ENCODE measurements around the gene PCOLCE2. TPM values are rescaled to one million over a fixed set of nuclear protein-coding genes. Genes with fewer than 3 reads are reported as not detected.

The PCOLCE2 gene
- total and polyA plus RNA-seq, 2 donors (not counting 1 experiment from before 2014, with no cell fraction given), result 4.8 to 26.3 TPM

GRCh38 chr3:142912402-142913172 lies 23.7 kb upstream of the PCOLCE2 start:
- H3K9me3 ChIP-seq (ENCODE audit: control insufficient read depth, insufficient read depth, low read depth, low read length), result no peaks in the 10 kb centered on the region
- H3K27ac ChIP-seq (ENCODE audit: insufficient read depth, low read length), result no peak overlapping the region
- no peaks in the 10 kb centered on the region for H3K79me2 ChIP-seq (ENCODE audit: control insufficient read depth, insufficient read depth, low read length)
- H3K4me3 ChIP-seq (replicated peaks in 1 of 4; ENCODE audit: control extremely low read depth in 1 of 4, insufficient read depth in 1 of 4, low read depth in 3 of 4, low read length in 4 of 4), result no peak overlapping the region
- no peaks in the 10 kb centered on the region for H3K27me3 ChIP-seq (ENCODE audit: control insufficient read depth, insufficient read depth, low read length)
- H2AFZ ChIP-seq (ENCODE audit: low read length), result no peak overlapping the region
- TF ChIP-seq EZH2 (IDR thresholded peaks at IDR 0.05; ENCODE audit: low read length, missing control alignments) (no peak), CTCF (conservative IDR thresholded peaks at IDR 0.05 in 1 of 2, IDR thresholded peaks at IDR 0.05 in 1 of 2; ENCODE audit: low read depth in 1 of 2, low read length in 2 of 2) (no peak)
- H4K20me1 ChIP-seq (ENCODE audit: control insufficient read depth, extremely low read depth, insufficient read depth, low read length), result no peaks in the 10 kb centered on the region
- DNase-seq (ENCODE audit: low read depth in 2 of 2), result peak; percentile 18 to 30
- no peaks in the 10 kb centered on the region for H3K36me3 ChIP-seq (ENCODE audit: control insufficient read depth, insufficient read depth, low read length)
- H3K4me1 ChIP-seq (ENCODE audit: control insufficient read depth, extremely low read depth, insufficient read depth, low read length), result no peaks in the 10 kb centered on the region
- no peak overlapping the region for H3K9ac ChIP-seq (ENCODE audit: insufficient read depth, low read length)
- H3K4me2 ChIP-seq (ENCODE audit: extremely low read depth, insufficient read depth, low read length), result no peak overlapping the region

- no peak overlapping the region for H3K4me2 ChIP-seq (ENCODE audit: extremely low read depth, insufficient read depth, low read length)
- H3K9me3 ChIP-seq (ENCODE audit: control insufficient read depth, insufficient read depth, low read depth, low read length), result no peaks in the 10 kb centered on the region
- no peaks in the 10 kb centered on the region for H3K4me1 ChIP-seq (ENCODE audit: control insufficient read depth, extremely low read depth, insufficient read depth, low read length)
- H2AFZ ChIP-seq (ENCODE audit: low read length), result no peak overlapping the region
- H3K27me3 ChIP-seq (ENCODE audit: control insufficient read depth, insufficient read depth, low read length), result no peaks in the 10 kb centered on the region
- no peak overlapping the region for H3K9ac ChIP-seq (ENCODE audit: insufficient read depth, low read length)
- peak in 1 of 2 donors; percentile 51 for DNase-seq (ENCODE audit: low read depth in 2 of 2)
- H4K20me1 ChIP-seq (ENCODE audit: control insufficient read depth, extremely low read depth, insufficient read depth, low read length), result no peaks in the 10 kb centered on the region
- no peaks in the 10 kb centered on the region for H3K79me2 ChIP-seq (ENCODE audit: control insufficient read depth, insufficient read depth, low read length)
- H3K36me3 ChIP-seq (ENCODE audit: control insufficient read depth, insufficient read depth, low read length), result no peaks in the 10 kb centered on the region
- no peak overlapping the region for H3K4me3 ChIP-seq (replicated peaks in 1 of 4; ENCODE audit: control extremely low read depth in 1 of 4, insufficient read depth in 1 of 4, low read depth in 3 of 4, low read length in 4 of 4)
- no peak for TF ChIP-seq CTCF (conservative IDR thresholded peaks at IDR 0.05 in 1 of 2, IDR thresholded peaks at IDR 0.05 in 1 of 2; ENCODE audit: low read depth in 1 of 2, low read length in 2 of 2)
- no peak for TF ChIP-seq EZH2 (IDR thresholded peaks at IDR 0.05; ENCODE audit: low read length, missing control alignments)
- no peak overlapping the region for H3K27ac ChIP-seq (ENCODE audit: insufficient read depth, low read length)
Measured at GRCh38 chr3:142910280-142910679, 21.4 kb upstream of the PCOLCE2 start.

GRCh38 chr3:142909282-142909681 lies 20.4 kb upstream of the PCOLCE2 start:
- no peaks in the 10 kb centered on the region for H4K20me1 ChIP-seq (ENCODE audit: control insufficient read depth, extremely low read depth, insufficient read depth, low read length)
- H3K27ac ChIP-seq (ENCODE audit: insufficient read depth, low read length), result no peak overlapping the region
- H3K9me3 ChIP-seq (ENCODE audit: control insufficient read depth, insufficient read depth, low read depth, low read length), result no peaks in the 10 kb centered on the region
- no peak for TF ChIP-seq CTCF (conservative IDR thresholded peaks at IDR 0.05 in 1 of 2, IDR thresholded peaks at IDR 0.05 in 1 of 2; ENCODE audit: low read depth in 1 of 2, low read length in 2 of 2)
- no peak for TF ChIP-seq EZH2 (IDR thresholded peaks at IDR 0.05; ENCODE audit: low read length, missing control alignments)
- no peaks in the 10 kb centered on the region for H3K27me3 ChIP-seq (ENCODE audit: control insufficient read depth, insufficient read depth, low read length)
- no peak overlapping the region for H3K4me3 ChIP-seq (replicated peaks in 1 of 4; ENCODE audit: control extremely low read depth in 1 of 4, insufficient read depth in 1 of 4, low read depth in 3 of 4, low read length in 4 of 4)
- no peaks in the 10 kb centered on the region for H3K79me2 ChIP-seq (ENCODE audit: control insufficient read depth, insufficient read depth, low read length)
- no peak overlapping the region for H3K4me2 ChIP-seq (ENCODE audit: extremely low read depth, insufficient read depth, low read length)
- H3K4me1 ChIP-seq (ENCODE audit: control insufficient read depth, extremely low read depth, insufficient read depth, low read length), result no peaks in the 10 kb centered on the region
- no peak overlapping the region for H2AFZ ChIP-seq (ENCODE audit: low read length)
- H3K36me3 ChIP-seq (ENCODE audit: control insufficient read depth, insufficient read depth, low read length), result no peaks in the 10 kb centered on the region
- no peak overlapping the region for H3K9ac ChIP-seq (ENCODE audit: insufficient read depth, low read length)
- DNase-seq (ENCODE audit: low read depth in 2 of 2), result no peak
